NCI-H2029 (cell line): Measurements from ENCODE around the gene HMGCR.

Source experiments
- DNase-seq: peaks from one replicate; lab custom pipeline; 2025; lab: John Stamatoyannopoulos, UW

The HMGCR gene

DNA sequence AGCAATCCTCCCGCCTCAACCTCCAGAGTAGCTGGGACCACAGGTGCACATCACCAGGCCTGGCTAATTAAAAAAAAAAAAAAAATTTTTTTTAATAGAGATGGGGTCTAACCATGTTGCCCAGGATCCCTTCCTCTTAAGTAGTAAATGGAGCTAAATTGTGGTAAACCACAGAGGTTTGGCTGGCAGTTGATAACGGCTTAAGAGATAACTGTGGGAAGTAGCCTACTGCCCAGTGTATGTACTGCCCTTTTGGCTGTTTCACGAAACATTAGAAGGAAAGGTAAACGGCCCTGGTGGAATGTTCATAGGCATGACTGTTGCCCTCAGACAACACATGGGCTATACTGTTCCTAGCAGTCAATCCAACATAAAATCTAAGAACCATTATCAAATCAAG is 44.4 kb downstream of the HMGCR start:
- DNase-seq: no peak

GRCh38 chr5:75384218-75384617 is 47.2 kb downstream of the HMGCR start:
- DNase-seq: no peak

- DNase-seq: no peak
Observed at GRCh38 chr5:75387806-75388205, 50.8 kb downstream of the HMGCR start.

GRCh38 chr5:75389430-75389829 is 52.4 kb downstream of the HMGCR start:
- DNase-seq: no peak

- DNase-seq: no peak
Observed at GRCh38 chr5:75395277-75395676, 58.3 kb downstream of the HMGCR start.

GRCh38 chr5:75405296-75405695 is 68.3 kb downstream of the HMGCR start:
- no peak for DNase-seq
